NCI-H1930 (cell line): ENCODE results near the gene SLC38A3.

Experiments used
- DNase-seq, 2 experiments: peaks; one replicate each; lab custom pipeline; 2025; lab: John Stamatoyannopoulos, UW

The SLC38A3 gene

DNA sequence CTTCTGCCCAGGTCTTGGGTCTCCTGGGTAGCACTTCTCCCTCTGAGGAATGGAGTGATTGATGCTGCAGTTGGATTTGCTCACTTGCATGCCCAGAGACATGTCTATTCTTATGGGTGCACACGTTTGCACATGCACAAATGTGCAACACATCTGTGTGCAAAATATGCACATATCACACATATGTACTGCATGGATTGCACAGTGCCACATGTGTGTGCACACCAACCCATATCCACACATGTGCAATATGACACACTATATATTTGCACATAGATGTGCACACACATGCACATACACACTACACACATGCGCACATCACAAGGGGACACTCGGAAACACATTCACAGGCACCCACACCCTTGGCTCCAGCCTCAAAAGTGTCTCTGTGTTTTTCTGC lies 63.2 kb downstream of the SLC38A3 start:
- no peak for DNase-seq

DNA sequence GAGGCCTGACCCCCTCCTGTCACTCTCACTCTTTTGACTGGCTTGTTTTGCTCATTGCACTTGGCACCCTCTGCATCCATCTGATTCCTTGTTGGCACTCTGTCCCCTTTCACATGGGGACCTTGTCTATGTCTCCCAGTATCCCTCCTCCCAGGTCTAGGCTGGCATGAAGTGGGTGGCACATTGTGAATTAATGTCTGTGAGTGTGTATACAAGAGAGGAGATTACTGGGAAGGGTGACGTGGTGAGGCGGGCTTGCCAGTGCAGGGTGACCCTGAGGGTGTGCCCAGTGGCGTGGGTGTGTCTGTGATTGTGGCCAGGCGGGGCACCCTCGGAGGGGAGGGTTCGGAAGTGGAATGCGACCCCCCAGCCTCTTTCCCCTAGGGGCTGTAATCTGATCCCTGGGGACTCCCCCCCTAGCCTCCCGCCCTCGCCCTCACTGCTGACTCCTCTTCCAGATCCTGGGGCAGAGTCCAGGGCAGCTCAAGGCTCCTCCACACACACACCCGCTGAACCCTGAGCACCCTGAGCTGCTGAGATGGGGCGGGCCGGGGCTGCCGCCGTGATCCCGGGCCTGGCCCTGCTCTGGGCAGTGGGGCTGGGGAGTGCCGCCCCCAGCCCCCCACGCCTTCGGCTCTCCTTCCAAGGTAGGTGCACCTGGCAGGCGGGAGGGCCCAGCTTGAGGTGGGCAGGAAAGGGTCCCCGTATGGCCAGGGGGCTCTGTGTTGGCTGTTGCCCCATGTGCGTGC lies 63.8 kb downstream of the SLC38A3 start, which contains the start of gene SEMA3B:
Gene SEMA3B, plus strand, starts transcription at position 445 of the 749 bp plus-strand sequence. Its CDS starts 94 bp downstream, at position 539.
- DNase-seq, result no peak

GRCh38 chr3:50269460-50269859 lies 64.4 kb downstream of the SLC38A3 start:
- no peak for DNase-seq

- no peak for DNase-seq
Observed at GRCh38 chr3:50269977-50270413, 64.9 kb downstream of the SLC38A3 start.

DNA sequence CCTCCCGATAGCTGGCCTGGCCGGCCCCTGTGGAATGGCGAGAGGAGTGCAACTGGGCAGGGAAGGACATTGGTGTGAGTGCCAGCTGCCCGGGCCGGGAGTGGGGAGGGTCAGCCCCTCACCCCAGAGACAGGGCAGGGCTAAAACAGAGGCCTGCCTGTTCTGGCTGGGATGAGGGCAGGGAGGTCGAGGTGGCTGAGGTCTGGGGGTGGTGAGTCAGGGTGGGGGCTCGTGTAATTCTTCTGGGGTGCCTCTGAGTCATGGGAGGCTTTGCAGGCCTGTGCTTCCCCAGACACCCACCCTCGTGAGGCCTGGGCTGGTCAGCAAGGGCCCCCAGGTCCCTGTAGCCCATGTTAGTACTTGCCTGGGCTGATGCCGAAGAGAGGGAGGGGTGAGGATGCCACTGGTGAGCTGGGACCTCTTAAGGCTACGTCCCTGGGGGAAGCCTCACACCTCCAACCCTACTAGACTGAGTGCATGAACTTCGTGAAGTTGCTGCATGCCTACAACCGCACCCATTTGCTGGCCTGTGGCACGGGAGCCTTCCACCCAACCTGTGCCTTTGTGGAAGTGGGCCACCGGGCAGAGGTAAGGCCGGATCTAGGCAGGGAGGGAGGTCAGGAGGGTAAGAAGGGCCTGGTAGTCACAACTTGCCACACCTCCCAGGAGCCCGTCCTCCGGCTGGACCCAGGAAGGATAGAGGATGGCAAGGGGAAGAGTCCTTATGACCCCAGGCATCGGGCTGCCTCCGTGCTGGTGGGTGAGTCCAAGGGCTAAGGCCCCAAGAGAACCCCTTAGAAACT lies 65.6 kb downstream of the SLC38A3 start:
- no peak for DNase-seq
